ENCODE data around the gene PCSK1N.

DNA sequence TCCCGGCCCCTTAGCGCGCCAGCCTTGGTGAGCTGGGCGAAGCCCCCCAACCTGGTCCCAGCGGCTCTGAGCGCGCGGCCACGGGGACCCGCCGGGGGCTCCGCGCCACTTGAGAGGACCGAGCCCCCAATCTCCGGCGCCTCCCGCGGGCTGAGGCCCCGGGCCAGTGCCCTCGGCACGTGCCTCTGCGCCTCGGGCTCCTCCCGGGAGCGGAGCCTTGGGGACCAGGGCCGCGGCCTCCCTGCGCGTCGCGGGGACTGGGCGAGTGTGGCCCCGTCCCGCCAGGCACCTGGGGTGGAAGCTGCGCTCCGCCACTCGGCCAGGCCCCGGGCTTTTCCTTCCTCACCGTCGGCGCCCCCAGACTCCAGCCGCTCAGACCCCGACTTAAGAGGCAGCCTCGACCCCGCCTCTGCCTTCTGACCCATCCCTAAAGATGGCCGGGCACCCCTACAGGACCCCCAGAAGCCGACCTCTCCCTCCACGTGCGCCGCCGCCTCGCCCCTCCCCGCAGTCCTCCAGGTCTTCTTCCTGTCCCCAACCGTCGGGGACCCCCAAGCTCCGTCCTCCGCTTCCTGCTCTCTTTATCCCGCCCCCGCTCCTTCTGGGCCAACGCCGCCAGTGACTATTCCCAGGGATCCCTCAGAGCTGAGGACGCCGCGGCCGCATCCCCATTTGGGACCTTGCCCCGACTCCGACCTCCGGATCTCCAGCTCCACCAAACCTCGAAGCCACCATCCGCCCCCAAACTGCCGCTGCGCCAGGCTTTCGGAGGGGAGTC is 8.3 kb downstream of the PCSK1N start:
- TF ChIP-seq ZNF562 (CRISPR knock-in tag; IDR thresholded peaks at IDR 0.05; ENCODE audit: borderline replicate concordance): no peak
- TF ChIP-seq TP53 (CRISPR knock-in tag; conservative IDR thresholded peaks at IDR 0.05): no peak
- TF ChIP-seq CHD2 (IDR thresholded peaks at IDR 0.05; ENCODE audit: low read depth, low read length): no peak
- no peak for TF ChIP-seq MAFG (CRISPR knock-in tag; IDR thresholded peaks at IDR 0.05)
- TF ChIP-seq ZSCAN30 (CRISPR knock-in tag; IDR thresholded peaks at IDR 0.05): no peak
- no peak for TF ChIP-seq HOXA9 (CRISPR knock-in tag; IDR thresholded peaks at IDR 0.05; ENCODE audit: borderline replicate concordance)
- TF ChIP-seq, protein P1, sequence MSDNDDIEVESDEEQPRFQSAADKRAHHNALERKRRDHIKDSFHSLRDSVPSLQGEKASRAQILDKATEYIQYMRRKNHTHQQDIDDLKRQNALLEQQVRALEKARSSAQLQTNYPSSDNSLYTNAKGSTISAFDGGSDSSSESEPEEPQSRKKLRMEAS (IDR thresholded peaks at IDR 0.05): no peak
- no peak for TF ChIP-seq JUNB (CRISPR knock-in tag; IDR thresholded peaks at IDR 0.05; ENCODE audit: borderline replicate concordance)
- TF ChIP-seq POLR2AphosphoS5 (IDR thresholded peaks at IDR 0.05; ENCODE audit: low read depth, low read length): no peak
